Measurements from ENCODE around the gene C16orf96. TPM values are rescaled to one million over a fixed set of nuclear protein-coding genes. Genes with fewer than 3 reads are reported as not detected.

Gene C16orf96
- total RNA-seq (2022; extraction: Qiagen RNA extraction; ENCODE audit: low read depth), result 0.04 to 0.06 TPM in 2 of 5 replicates, not detected in the others

DNA sequence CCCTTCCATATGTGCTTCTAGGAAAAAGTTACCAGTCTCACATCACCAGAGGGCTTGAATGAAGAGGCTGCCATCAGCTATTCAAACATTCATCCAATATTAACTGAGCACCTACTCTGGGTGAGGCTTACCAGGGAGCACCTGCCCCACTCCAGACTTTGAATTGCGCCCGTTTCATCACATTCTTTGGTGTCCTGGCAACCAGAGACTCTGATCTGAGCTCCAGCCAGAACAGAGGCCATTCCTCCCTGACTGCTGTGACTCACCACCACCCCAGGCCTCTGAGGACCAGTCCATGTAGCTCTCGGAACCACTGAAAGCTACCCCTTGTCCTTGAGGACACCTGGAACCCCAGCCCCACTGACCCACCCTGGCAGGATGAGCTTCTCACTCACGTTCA lies at the start of gene C16orf96:
C16orf96 (plus strand) TSS at position 229 of the 400 bp plus-strand sequence; CDS start at position 379, 150 bp downstream.

DNA sequence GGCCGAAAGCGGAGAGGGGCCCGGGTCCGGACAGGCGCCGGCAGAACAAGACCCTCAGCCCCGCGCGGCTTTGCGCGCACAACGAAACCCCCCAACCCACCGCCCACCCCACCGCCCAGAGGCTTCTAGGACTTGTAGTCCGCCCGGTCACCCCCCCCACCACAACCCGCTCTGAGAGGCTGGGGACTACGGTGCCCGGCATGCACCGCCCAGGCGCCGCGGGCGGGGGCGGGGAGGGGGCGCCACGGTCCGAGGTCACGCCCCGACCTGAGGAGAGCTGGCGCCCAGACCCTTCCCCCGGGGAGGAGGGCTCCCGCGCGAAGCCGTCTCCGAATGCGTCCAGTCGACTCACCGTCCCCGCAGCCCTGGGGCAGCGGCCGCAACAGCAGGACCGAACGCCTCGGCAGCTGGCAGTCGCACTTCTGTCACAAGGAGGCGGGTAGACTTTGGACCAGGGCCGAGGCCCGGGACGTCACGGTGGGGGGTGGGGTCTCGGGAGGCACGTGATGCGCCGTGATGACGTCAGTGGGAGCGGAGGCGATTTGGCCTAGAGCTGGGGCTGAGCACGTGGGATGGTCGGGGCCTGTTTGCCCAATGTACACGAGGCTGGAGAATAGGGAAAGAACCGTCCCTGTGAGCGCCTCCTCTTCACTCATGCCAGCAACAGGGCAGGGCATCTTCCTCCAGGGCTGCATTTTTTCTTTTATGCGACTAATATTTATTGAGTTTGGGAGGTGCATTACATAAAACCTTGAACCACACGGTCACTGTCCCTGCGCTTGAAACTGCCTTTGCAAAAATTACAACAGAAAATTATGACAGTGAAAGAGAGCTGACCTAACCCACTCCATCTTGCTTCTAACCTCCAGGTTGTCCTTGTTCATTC lies 17.5 kb upstream of the C16orf96 start, which contains the start of gene CDIP1:
CDIP1 (minus strand) TSS at position 424 of the 886 bp plus-strand sequence. CDS start 24,643 bp downstream, outside the sequence.

DNA sequence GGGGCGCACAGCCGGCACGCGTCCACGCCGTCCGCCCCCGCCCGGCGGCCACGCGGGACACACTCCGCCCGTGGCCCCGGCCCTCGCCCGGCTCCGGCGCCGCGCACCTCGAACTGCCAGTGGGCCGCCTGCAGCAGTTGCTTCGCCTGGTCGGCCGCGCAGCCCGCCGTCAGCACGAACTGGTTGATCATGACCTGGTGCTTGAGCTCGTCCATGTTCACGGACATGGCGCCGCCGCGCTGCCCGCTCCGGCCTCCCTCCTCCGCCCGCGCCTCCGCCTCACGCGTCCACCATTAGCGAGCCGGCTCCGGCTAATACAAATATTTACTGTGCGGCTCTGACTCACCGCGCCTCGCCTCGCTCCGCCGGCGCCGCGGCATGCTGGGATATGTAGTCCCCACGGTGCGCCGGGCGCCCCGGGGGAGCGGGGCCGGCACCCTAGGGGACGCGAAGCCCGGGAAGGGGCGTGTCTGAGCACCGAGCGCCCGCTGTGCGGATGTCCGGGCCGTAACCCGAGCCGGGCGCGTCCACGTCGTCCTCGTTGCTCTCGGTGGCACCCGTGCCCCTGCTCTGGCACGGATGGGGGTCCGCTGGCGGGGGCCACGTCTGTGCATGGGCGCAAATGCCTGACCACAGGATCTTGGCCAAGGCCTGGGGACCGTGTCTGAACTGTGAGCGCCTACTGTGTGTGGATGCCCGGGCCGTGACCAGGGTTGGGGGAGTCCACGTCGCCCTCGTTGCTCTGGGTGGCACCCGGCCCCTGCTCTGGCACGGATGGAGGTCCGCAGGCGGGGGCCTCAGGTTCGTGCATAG lies 58.6 kb downstream of the C16orf96 start, which contains the start of gene UBALD1:
UBALD1 (minus strand) TSS at position 318 of the 813 bp plus-strand sequence; CDS start at position 227, 91 bp downstream.

DNA sequence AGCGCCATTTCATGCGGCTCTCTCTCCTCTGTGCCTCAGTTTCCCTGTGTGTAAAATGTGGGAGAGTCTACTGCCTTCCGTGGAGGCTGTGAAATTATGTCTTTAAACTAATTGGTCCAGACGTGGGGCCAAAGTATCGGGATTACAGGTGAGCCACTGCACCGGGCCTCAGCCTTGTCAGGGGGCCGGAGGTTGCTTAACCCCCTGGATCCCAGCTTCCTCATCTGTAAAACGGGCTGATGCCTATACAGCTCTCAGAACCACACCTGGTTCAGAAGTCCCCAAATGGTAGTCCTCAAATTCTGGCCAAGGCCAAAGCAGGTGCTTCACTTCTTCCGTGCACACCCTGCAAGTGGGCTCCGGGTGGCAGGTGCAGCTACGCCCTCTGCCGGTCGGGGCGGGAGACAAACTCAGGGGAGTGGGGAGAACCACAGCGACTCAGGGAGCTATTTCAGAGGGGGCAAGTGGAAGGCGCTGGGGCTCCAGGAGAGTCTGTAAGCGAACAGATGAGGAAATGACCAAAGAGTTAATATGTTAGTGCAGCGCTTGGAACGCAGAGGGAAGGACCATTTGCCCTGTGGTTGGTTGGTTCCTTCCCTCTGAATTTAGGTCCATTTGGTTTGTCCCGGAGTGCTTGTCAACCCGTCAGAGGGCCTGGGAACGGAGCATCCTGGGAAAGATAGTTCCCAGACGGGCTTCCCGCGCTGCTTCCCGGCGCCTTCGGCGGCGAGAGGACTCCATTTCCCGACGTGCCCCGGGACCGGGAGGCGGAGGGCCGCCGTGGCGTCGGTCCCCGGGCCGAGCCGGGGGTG lies 68.1 kb downstream of the C16orf96 start, which contains the start of gene MGRN1:
MGRN1 (plus strand) TSS at position 812 of the 812 bp plus-strand sequence. CDS start 135 bp downstream, outside the sequence.

Other genes with a start within 250 kb of the C16orf96 start
- gene GLIS2, start 240.3 kb upstream of the C16orf96 start, total RNA-seq (2022; extraction: Qiagen RNA extraction; ENCODE audit: low read depth), result 17.5 to 29.4 TPM (median 28.8 TPM) in 5 replicates
- gene PAM16, start 205.0 kb upstream of the C16orf96 start, total RNA-seq (2022; extraction: Qiagen RNA extraction; ENCODE audit: low read depth), result 58.5 to 74.5 TPM (median 66.4 TPM) in 5 replicates
- gene VASN, start 184.5 kb upstream of the C16orf96 start, total RNA-seq (2022; extraction: Qiagen RNA extraction; ENCODE audit: low read depth), result 3.7 to 6.9 TPM (median 6.2 TPM) in 5 replicates
- gene CORO7, start 139.7 kb upstream of the C16orf96 start, total RNA-seq (2022; extraction: Qiagen RNA extraction; ENCODE audit: low read depth), result 13.9 to 19.3 TPM (median 16.2 TPM) in 5 replicates
- gene DNAJA3, start 130.5 kb upstream of the C16orf96 start, total RNA-seq (2022; extraction: Qiagen RNA extraction; ENCODE audit: low read depth), result 49.4 to 74.2 TPM (median 70.2 TPM) in 5 replicates
- gene NMRAL1, start 81.7 kb upstream of the C16orf96 start, total RNA-seq (2022; extraction: Qiagen RNA extraction; ENCODE audit: low read depth), result 42.6 to 47.1 TPM (median 45.8 TPM) in 5 replicates
- gene HMOX2, start 79.9 kb upstream of the C16orf96 start, total RNA-seq (2022; extraction: Qiagen RNA extraction; ENCODE audit: low read depth), result 55.8 to 63.3 TPM (median 60.4 TPM) in 5 replicates
- 10.4 to 15.6 TPM (median 13.7 TPM) in 5 replicates for gene CDIP1, start 17.6 kb upstream of the C16orf96 start, total RNA-seq (2022; extraction: Qiagen RNA extraction; ENCODE audit: low read depth)
- 24.3 to 67.9 TPM (median 60.3 TPM) in 5 replicates for gene UBALD1, start 58.5 kb downstream of the C16orf96 start, total RNA-seq (2022; extraction: Qiagen RNA extraction; ENCODE audit: low read depth)
- gene MGRN1, start 68.5 kb downstream of the C16orf96 start, total RNA-seq (2022; extraction: Qiagen RNA extraction; ENCODE audit: low read depth), result 29.4 to 49.3 TPM (median 40.3 TPM) in 5 replicates
- gene NUDT16L1, start 137.2 kb downstream of the C16orf96 start, total RNA-seq (2022; extraction: Qiagen RNA extraction; ENCODE audit: low read depth), result 13.1 to 26.3 TPM (median 24.8 TPM) in 5 replicates
- 16.5 to 28.9 TPM (median 28.2 TPM) in 5 replicates for gene ANKS3, start 177.9 kb downstream of the C16orf96 start, total RNA-seq (2022; extraction: Qiagen RNA extraction; ENCODE audit: low read depth)
- gene DNAAF8, start 178.2 kb downstream of the C16orf96 start, total RNA-seq (2022; extraction: Qiagen RNA extraction; ENCODE audit: low read depth), result 1.2 to 2.1 TPM (median 1.4 TPM) in 5 replicates
- 5.4 to 10.9 TPM (median 8.2 TPM) in 5 replicates for gene ZNF500, start 210.8 kb downstream of the C16orf96 start, total RNA-seq (2022; extraction: Qiagen RNA extraction; ENCODE audit: low read depth)
- not detected in 5 replicates for gene SEPTIN12, start 232.0 kb downstream of the C16orf96 start, total RNA-seq (2022; extraction: Qiagen RNA extraction; ENCODE audit: low read depth)
- not detected in 5 replicates for gene SMIM22, start 239.0 kb downstream of the C16orf96 start, total RNA-seq (2022; extraction: Qiagen RNA extraction; ENCODE audit: low read depth)
- 10.7 to 16.2 TPM (median 15.6 TPM) in 5 replicates for gene ROGDI, start 246.3 kb downstream of the C16orf96 start, total RNA-seq (2022; extraction: Qiagen RNA extraction; ENCODE audit: low read depth)